GM10847 (cell line): Measurements from ENCODE around the gene THAP10.

Experiments used
- POLR2A ChIP-seq: IDR thresholded peaks from 2 replicates; pipeline ENCODE4 v1.6.1; 2011; ENCODE audit not compliant: insufficient read length; ENCODE audit errors: extremely low read depth

The THAP10 gene

GRCh38 chr15:70902107-70902506 is 9.9 kb upstream of the THAP10 start:
- no peak for TF ChIP-seq POLR2A

- no peak for TF ChIP-seq POLR2A
Measured at GRCh38 chr15:70892912-70893560, 803 bp upstream of the THAP10 start.

GRCh38 chr15:70882361-70882760 is 9.9 kb downstream of the THAP10 start:
- no peak for TF ChIP-seq POLR2A

GRCh38 chr15:70880781-70881180 is 11.5 kb downstream of the THAP10 start:
- TF ChIP-seq POLR2A: no peak

GRCh38 chr15:70879401-70879800 is 12.8 kb downstream of the THAP10 start:
- TF ChIP-seq POLR2A: no peak

GRCh38 chr15:70876683-70877082 is 15.6 kb downstream of the THAP10 start:
- no peak for TF ChIP-seq POLR2A

- TF ChIP-seq POLR2A: no peak
Measured at GRCh38 chr15:70876011-70876410, 16.2 kb downstream of the THAP10 start.

- no peak for TF ChIP-seq POLR2A
Measured at GRCh38 chr15:70875001-70875782, 17.0 kb downstream of the THAP10 start.

- no peak for TF ChIP-seq POLR2A
Measured at GRCh38 chr15:70873232-70874054, 18.8 kb downstream of the THAP10 start.

- TF ChIP-seq POLR2A: no peak
Measured at GRCh38 chr15:70870051-70870450, 22.2 kb downstream of the THAP10 start.

GRCh38 chr15:70869346-70869745 is 22.9 kb downstream of the THAP10 start:
- TF ChIP-seq POLR2A: no peak

- no peak for TF ChIP-seq POLR2A
Measured at GRCh38 chr15:70867911-70868467, 24.2 kb downstream of the THAP10 start.

- no peak for TF ChIP-seq POLR2A
Measured at GRCh38 chr15:70866982-70867641, 25.1 kb downstream of the THAP10 start.

- TF ChIP-seq POLR2A: no peak
Measured at GRCh38 chr15:70863450-70864218, 28.6 kb downstream of the THAP10 start.

GRCh38 chr15:70859998-70860397 is 32.2 kb downstream of the THAP10 start:
- no peak for TF ChIP-seq POLR2A
